Lower leg skin (tissue), 4 donors: ENCODE data around the gene LRP4. TPM values are rescaled to one million over a fixed set of nuclear protein-coding genes. Genes with fewer than 3 reads are reported as not detected.

Experiments used
- DNase-seq, 2 donors: peaks; one replicate each; pipeline ENCODE4 v3.0.0-alpha.2; 2019; ENCODE audit warnings: low spot score in 2 of 2
- H3K4me3 ChIP-seq: fragments of 200-600 bp; sonication (generic); 2 replicates; pipeline ENCODE4 v1.5.1; 2017; ENCODE audit warnings: mild to moderate bottlenecking, low read depth; ENCODE audit not compliant: poor library complexity, severe bottlenecking
- POLR2A ChIP-seq, 2 donors: fragments of 450-650 bp; IDR thresholded peaks; one replicate each; pipeline ENCODE4 v1.6.1; 2016 to 2017; ENCODE audit warnings: antibody characterized with exemption in 2 of 2, mild to moderate bottlenecking in 1 of 2, moderate library complexity in 1 of 2
- WGBS, 2 donors: methylation state at CpG; one replicate each; pipeline ENCODE4 v1.1.5; 2018; 5-methylcytosine and 5-hydroxymethylcytosine counted together
- intact Hi-C: fragments of 100-400 bp; cut with DNase I; formaldehyde crosslinking; loops from one replicate; pipeline ENCODE4 v1.15.0; 2023; ENCODE audit warnings: low total_unique reads
- total RNA-seq, 4 donors: library from RNA; depleted of rRNA; stranded (reverse); fragments of >200 nt; gene quantifications; one replicate each; pipeline ENCODE4 v1.1.0, GENCODE V29; 2016
- TF ChIP-seq, protein P1 (sequence below), 3 donors: fragments of 450-650 bp; IDR thresholded peaks; one replicate each; pipeline ENCODE4 v1.5.1; 2016; ENCODE audit warnings: antibody characterized with exemption in 3 of 3, mild to moderate bottlenecking in 3 of 3, moderate library complexity in 2 of 3

Gene LRP4
- total RNA-seq, 4 donors from 2014 or later, result 65.5 to 164 (median 111) TPM

DNA sequence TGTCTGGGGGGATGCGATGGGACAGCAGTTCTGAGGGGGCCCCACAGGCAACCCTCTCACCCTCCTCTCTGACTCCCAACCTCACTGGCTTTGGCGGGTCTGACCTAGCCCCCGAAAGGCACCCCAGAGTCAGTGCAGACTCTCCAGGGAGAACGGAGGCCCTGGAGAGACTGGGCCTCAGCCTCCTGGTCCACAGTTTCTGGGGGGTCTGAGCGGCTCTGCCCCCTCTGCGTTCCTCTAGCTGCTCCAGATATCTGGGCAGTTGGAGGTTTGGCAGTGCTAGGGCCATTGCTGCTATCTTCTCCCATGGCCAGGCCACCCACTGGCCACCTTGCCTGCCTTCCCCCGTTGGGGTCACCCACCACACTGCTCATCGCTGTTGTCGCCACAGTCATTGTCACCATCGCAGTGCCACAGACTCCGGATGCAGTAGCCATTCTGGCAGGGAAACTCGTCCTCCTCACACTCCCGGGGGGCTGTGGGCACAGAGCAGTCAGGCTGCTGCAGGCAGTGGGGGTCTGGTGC is 18.8 kb downstream of the LRP4 start:
- no peak overlapping the region for H3K4me3 ChIP-seq
- no peak for TF ChIP-seq POLR2A (IDR thresholded peaks at IDR 0.05)
- TF ChIP-seq, protein P1, sequence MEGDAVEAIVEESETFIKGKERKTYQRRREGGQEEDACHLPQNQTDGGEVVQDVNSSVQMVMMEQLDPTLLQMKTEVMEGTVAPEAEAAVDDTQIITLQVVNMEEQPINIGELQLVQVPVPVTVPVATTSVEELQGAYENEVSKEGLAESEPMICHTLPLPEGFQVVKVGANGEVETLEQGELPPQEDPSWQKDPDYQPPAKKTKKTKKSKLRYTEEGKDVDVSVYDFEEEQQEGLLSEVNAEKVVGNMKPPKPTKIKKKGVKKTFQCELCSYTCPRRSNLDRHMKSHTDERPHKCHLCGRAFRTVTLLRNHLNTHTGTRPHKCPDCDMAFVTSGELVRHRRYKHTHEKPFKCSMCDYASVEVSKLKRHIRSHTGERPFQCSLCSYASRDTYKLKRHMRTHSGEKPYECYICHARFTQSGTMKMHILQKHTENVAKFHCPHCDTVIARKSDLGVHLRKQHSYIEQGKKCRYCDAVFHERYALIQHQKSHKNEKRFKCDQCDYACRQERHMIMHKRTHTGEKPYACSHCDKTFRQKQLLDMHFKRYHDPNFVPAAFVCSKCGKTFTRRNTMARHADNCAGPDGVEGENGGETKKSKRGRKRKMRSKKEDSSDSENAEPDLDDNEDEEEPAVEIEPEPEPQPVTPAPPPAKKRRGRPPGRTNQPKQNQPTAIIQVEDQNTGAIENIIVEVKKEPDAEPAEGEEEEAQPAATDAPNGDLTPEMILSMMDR (IDR thresholded peaks at IDR 0.05), result no peak
- WGBS, 2 donors, result 89 to 92% methylated on average over 8 to 13 of the region's 13 CpGs
- intact Hi-C loops, result no loop called here
- DNase-seq, result no peak

DNA sequence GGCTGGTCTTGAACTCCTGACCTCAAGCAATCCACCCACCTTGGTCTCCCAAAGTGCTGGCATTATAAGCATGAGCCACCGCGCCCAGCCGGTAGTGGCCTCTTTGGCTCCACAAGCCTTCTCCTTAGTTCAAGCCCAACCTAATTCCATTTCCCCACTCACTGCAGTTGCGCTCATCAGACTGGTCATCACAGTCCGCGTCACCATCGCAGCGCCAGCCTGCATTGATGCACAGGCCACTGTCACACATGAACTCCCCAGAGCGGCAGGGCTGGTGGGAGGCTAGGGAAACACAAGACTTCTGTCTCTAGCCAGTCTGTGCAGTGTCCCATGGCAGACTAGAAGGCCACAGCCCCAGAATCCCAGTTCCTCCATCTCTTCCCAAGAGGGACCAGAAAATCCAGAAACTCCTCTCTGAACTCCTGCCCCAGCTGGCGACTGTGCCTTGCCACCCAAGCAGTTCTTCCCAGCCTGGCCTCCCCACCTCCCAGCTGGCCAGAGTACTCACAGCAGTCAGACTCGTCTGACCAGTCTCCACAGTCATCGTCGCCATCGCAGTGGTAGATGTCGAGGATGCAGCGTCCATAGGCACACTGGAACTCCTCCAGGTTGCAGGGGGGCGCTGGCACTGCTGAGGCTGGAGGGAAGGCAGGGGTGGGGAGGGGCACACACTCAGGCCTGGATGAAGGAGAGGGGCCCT is 19.8 kb downstream of the LRP4 start:
- intact Hi-C loops, result no loop called here
- WGBS, 2 donors, result 69 to 79% methylated on average over 17 of the region's 17 CpGs
- DNase-seq, result no peak
- TF ChIP-seq, protein P1 (IDR thresholded peaks at IDR 0.05), result no peak
- TF ChIP-seq POLR2A (IDR thresholded peaks at IDR 0.05), result no peak
- H3K4me3 ChIP-seq, result no peak overlapping the region

DNA sequence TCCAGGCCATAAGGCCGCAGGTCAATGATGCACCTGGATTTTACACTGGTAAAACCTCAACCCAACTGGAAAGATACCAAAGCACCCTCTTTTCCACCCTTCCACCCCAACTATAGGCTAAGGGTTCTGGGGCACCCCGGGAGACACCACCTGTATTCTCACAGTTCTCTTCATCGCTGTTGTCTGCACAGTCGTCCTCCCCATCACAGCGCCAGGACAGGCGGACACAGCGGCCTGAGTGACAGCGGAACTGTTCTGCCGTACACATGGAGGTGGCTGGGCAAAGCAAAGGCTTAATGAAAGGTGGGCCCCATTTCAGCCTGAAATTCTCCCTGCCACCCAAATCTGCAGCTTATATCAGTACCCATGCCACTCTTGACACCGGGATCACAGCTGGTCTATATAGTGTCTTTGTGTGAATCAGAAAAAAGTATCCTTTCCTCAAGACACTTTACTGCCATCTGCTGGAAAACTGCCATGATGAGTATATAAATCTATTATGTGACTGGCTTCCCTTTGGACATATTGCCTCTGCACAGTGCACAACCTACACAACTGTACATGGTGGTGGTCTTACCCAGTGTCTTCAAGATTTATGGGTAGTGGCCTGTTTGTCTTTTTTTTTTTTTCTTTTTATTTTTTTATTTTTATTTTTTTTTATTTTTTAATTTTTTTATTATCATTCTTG is 21.5 kb downstream of the LRP4 start:
- WGBS, 2 donors, result 91 to 94% methylated on average over 10 of the region's 10 CpGs
- no peak overlapping the region for H3K4me3 ChIP-seq
- TF ChIP-seq POLR2A (IDR thresholded peaks at IDR 0.05), result no peak
- TF ChIP-seq, protein P1 (IDR thresholded peaks at IDR 0.05), result no peak
- DNase-seq, result no peak
- intact Hi-C loops, result no loop called here

DNA sequence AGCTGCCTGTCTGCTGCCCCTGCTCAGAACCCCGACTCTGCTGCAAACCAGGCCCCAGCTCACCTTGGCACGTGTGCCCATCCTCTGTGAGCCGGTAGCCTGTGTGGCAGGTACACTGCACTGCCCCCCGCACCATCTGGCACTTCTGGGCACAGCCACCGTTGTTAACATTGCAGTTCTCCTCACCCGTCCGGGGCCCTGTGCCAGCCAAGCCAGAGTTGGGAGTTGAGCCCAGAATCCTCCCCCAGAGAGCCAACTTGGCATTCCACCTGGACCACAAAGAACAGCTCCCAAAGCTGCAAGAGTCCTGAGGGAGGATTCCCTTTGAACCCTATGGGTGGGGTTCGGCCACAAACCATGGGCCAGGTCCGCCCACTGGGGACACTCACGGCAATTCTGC is 22.5 kb downstream of the LRP4 start:
- DNase-seq, result no peak
- intact Hi-C loops, result no loop called here
- 31 to 64% methylated on average over 5 to 9 of the region's 10 CpGs for WGBS, 2 donors
- TF ChIP-seq, protein P1 (IDR thresholded peaks at IDR 0.05), result no peak
- no peak for TF ChIP-seq POLR2A (IDR thresholded peaks at IDR 0.05)
- H3K4me3 ChIP-seq, result no peak overlapping the region

DNA sequence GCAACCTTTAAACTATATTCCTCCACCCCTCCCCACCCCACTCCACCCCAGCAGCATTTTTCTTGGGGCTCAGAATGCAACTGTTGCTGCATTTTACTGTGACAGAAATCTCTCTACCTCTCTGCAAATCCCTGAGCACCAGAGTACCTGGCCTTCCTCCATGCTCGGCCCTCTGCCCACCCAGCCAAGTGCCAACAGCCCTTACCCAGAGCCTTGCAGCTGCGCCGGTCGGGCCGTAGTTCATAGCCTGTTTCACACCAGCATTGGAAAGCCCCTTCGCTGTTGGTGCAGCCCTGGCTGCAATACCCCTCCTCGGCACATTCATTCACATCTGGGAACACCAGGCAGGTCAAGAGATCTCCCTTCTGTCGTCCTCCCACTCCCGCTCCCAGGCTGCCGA is 23.4 kb downstream of the LRP4 start:
- DNase-seq, result no peak
- 90 to 96% methylated on average over 10 of the region's 10 CpGs for WGBS, 2 donors
- H3K4me3 ChIP-seq, result no peak overlapping the region
- TF ChIP-seq, protein P1 (IDR thresholded peaks at IDR 0.05), result no peak
- no peak for TF ChIP-seq POLR2A (IDR thresholded peaks at IDR 0.05)
- intact Hi-C loops, result no loop called here
